HG03097 (cell line): Measurements from ENCODE around the gene FES.
"Not testable (repeated sequence)": the region's sequence is repeated elsewhere in the genome, so short reads cannot be mapped to it uniquely, and the experiment has no call there.

Experiments used
- ATAC-seq: cut with Tn5 transposase; IDR thresholded peaks from one replicate; pipeline ENCODE4 v1.9.1; 2021; ENCODE audit not compliant: unreplicated experiment, low FRiP score

FES gene

DNA sequence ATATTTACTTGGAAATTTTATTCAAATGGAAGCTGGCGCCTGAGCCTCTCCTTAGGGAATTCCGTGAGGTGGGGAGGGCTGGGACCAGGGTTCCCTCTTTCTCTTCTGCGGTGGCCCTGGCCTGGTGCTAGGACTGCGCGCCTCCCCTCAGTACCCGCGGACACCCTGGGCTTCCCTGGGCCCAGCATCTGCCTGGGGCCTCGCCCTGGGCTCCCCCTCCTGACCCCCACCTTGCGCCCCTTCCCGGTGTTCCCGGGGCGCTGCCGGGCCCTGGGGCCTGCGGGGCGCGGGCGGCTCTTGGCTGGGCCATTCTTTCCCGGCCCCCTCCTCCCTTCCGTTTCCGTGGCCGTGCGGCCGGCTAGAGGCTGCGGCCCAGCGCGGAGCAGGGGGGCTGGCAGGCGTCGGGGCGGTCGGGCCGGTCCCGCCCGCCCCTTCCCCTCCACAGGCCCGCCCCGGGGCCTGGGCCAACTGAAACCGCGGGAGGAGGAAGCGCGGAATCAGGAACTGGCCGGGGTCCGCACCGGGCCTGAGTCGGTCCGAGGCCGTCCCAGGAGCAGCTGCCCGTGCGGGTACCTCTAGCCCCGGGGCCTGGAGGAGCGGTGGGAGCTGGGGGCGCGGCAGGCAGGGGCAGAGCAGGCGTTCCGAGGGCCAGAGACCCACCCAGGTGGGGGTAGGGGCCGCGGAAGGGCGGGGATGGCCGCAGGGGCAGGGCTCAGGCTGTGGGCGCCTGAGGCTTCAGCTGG is at the start of gene FES:
Gene FES, plus strand, starts transcription at position 529 of the 743 bp plus-strand sequence. CDS start 542 bp downstream, outside the sequence.
- no peak for ATAC-seq

DNA sequence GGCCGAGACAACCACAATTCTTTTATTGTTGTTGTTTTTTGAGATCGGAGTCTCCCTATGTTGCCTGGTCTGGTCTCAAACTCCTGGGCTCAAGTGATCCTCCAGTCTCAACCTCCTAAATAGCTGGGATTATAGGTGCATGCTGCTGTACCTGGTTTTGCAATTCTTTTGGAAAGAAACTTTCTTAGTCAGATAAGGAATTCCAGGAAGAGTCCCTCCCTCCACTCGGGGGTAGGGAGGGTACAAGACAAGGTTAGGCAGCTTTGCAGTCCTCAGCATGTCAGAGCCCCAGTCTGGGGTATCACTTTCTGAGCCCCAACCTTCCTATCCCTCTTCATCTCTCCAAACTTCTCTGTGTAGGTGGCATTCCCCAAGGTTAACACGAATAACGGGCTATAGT is 49.7 kb upstream of the FES start:
- no peak for ATAC-seq

DNA sequence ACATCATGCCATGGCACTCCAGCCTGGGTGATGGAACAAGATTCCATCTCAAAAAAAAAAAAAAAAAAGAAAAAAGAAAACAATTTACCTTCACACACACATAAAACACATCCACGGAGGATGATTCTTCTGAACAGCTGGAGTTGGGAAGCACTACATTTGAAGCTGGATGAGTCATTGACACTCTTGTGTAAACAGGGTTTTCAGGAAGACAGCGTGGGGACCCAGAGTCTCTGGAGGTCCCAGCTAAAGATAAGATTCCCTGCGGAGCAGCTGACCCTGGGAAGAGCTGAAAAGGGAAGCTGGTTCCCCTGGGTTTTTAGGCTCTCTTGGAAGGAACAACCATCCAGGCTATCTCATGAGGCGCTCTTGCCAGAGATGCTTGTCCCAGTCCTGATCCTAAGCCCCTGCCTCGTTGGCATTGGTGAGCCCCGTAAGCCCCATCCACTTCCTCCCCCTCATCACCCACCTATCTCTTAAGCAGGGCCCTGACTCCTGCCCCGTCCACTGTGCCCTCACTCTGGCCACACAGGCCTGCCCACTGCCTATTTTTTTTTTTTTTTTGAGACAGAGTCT is 47.9 kb upstream of the FES start:
- no peak for ATAC-seq

DNA sequence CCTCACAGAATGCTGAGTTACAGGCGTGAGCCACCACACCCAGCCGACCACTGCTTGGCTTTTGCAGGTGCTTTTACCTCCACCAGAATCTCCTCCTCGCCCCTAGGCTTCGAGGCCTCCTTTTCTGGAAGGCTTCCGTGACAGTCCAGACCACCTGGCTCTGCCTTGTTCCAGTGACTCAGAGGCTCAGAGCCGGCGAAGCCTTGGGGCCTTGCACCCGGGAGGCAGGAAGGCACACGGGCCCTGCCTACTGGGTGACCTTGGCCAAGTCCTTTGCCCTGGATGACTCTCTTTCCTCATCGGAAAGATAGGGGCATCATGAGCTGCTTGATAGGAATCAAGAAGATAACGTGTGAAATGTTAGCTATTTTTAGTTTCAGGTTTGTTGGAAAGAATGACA is 47.2 kb upstream of the FES start:
- no peak for ATAC-seq

DNA sequence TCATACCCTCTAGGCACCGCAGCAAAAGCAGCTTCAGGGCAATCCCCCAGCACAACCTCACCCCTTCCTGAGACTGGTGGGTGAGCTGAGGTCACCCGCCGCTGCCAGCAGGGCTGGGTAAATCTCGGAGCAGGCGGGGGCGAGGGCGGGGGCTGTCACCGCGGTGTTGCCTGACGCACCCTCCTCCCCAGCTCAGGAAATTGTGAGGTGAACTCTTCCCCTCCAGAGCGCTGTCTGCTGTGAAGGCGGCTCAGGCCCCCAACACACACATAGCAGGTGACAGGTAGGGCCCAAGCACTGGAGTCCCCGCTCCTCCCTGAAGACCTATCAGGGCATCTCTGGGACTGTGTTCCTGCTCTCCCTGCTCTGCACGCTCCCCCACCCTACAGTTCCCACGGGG is 46.2 kb upstream of the FES start:
- ATAC-seq, result no peak

DNA sequence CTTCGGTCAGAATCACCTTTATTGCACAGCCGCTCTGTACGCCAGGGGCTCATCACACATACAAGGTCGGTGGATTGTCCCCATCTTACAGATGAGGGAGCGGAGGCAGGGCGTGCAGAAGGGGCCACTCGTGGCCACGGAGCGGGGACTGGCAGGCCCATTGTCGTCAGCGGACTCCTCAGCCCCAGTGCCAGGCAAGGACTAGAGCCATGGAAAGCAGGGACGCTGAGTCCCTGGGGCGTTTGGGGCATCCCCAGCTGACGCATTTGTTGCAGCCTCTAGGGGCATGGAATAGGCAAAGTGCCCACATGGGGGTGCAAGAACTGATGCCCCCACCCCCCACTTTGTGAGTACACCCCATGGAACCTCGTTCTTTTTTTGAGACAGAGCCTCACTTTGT is 45.8 kb upstream of the FES start:
- ATAC-seq, result no peak

DNA sequence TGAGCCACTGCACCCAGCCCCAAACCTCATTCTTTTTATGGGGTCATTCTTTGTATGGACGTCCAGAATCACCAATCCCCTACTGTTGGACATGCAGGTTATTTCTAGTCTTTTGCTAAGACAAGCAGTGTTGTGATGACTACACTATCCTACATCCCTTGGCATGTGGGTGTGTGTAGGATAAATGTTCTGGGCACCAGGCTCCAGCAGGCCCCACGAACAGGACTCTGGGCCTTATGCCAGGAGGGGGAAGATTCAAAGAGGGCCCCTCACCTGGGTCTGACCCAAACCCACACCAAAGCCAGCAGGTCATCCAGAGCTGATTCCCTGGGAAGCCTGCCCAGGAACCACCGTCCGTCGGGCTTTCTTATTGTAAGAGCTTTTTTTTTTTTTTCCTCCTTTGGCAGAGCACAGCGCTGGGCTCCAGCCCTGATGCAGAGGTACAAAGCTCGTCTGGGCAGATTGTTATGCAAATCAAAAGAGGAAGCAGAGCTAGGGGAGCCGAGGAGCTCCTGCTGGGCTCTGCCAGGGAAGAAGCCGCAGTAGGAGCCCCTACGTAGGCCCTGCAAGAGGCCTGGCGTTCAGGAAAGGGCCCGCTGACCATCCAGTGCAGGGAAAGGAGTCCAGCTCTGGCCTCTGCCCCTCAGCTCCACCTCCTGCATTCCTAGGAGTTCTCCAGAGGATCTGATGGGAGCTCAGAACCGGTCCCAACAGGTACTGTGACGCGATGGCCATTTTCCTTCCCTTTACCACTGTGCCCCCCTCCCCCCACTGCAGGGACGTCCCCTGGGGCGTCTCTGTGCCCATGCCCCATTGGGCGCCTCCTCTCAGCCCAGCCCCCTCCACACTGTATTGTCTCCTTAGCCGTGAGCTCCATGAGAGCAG is 44.9 kb upstream of the FES start:
- ATAC-seq, result peak; percentile 56

DNA sequence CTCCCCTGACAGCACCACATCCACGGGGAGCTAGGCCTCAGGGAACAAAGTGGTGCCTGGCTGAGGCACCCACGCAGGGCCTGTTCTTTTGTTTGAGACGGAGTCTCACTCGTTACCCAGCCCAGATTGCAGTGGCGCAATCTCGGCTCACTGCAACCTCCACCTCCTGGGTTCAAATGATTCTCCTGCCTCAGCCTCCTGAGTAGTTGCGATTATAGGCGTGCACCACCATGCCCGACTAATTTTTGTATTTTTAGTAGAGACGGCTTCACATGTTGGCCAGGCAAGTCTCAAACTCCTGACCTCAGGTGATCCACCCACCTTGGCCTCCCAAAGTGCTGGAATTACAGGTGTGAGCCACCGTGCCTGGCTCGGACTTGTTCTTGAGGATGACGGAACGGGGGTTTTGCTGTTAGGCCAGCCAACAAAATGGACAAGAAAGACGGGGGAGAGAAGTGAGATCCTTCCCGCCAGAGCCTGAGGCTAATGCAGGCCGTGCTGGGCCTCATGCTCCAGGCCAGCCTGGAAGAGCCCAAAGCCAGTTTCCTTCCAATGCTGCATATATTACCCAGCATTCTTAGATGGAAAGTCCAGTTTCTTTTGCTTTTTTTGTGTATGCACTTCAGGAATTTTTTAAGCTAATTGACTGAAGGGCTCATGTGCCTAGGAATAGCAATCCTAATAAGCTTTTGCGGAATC is 44.0 kb upstream of the FES start:
- ATAC-seq, result no peak

DNA sequence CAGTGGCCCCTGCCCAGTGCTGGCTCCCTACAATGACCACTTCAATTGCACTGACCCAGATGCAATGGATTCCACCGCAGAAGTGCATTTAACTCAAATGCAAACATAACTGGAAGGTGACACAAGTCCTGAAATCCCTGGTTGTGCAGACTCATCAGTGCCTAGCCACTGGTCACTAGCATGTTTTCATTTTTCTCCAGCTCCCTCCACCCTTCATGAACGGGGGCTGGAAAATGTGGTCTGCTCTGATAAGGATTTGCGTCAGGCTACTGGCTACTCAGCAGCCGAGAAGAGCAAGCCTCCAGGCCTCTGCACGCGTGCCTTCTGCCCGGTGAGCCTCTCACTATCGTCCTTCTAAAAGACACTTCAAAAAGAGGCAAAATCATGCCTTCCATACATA is 43.4 kb upstream of the FES start:
- no peak for ATAC-seq

DNA sequence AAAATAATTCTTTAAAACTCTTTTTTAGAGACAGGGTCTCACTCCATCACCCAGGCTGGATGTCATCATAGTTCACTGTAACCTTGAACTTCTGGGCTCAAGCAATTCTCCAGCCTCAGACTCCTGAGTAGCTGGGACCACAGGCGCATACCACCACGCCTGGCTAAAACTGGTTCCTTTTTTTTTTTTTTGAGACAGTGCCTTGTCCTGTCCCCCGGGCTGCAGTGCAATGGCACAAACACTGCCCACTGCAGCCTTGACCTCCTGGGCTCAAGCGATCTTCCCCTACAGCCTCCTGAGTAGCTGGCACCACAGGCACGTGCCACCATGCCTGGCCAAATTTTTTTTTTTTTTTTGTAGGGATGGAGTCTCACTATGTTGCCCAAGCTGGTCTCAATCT is 39.6 kb upstream of the FES start:
- no peak for ATAC-seq

DNA sequence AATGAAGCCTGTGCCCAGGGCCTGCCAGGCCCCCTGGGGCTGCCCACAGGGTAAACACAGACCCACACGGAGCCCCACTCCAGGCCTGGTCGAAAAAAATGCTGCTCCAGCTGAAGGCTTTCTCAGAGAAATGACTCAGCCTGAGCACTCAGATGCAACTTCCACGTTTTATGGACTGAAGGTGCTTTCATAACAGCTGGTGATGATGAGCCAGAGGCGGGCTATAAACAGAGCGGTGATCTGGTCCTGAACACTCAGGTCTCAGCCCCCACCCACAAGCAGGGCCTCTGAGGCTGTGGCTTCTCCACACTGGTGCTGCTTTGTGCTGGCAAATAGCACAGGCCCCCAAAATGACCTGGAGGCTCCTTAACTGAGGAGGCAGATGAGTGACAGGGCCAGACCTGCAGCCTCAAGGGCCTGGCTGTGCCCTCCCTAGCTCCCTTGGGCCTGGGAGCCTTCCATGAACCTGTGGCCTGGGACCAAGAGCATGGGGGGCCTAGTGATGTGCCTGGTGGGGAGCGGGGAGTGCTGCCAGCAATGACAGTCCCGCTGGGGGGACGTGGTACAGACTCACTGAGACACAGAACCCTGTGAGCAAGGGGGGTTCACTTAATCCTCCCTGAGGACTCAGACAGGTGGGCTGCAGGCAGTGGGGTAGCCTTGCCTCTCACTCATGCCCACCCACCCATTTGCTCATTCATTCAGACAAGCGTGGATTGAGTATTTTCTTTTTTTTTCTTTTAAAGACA is 38.9 kb upstream of the FES start:
- peak; percentile 74 for ATAC-seq

DNA sequence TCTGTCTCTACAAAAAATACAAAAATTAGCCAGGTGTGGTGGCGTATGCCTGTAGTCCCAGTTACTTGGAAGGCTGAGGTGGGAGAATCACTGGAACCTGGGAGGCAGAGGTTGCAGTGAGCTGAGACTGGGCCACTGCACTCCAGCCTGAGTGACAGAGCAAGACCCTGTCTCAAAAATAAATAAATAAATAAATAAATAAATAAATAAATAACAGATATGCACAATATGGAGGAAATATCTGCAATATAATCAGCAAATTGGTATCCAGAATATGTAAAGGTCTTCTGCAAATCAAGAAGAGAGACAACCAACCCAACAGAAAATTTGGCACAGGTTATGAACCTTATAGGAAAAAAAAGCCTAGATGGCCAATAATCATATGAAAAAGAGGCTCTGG is 34.9 kb upstream of the FES start:
- ATAC-seq, result not testable (repeated sequence)

DNA sequence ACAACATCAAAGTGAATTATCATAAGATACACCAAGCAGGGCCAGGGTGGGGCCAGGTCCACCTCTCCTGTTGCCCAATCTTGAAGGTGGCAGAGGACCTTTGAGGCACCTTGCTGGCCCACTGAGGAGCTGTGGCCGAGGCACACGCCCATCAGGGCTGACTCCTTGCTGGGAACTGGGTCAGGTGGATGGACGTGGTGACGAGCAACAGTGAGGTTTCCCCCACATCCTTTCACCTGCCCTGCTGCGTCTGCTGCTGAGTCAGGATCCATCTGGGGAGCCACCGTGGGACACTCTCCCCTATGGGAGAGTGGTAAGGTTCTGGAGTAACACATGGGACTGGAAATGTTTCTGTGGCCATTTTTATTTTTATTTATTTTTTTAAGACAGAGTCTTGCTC is 33.2 kb upstream of the FES start:
- no peak for ATAC-seq

DNA sequence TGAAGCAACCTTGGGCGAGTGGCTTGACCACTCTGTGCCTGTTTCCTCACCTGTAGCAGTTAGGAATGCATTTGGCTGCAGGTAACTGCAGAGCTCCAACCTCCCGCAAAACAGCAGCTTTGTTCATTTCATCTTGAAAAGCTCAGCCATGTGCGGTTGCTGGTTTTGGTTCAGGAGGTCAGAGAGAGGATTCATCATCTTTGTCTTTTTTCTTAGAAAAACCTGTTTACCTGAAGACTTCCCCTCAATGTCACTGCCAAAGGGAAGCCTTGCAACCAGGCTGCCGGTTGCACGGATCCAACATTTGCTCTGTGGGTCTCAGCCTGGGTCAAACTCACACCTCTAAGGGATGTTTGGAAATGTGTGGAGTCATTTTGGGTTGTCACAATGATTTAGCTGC is 32.4 kb upstream of the FES start:
- ATAC-seq, result no peak

DNA sequence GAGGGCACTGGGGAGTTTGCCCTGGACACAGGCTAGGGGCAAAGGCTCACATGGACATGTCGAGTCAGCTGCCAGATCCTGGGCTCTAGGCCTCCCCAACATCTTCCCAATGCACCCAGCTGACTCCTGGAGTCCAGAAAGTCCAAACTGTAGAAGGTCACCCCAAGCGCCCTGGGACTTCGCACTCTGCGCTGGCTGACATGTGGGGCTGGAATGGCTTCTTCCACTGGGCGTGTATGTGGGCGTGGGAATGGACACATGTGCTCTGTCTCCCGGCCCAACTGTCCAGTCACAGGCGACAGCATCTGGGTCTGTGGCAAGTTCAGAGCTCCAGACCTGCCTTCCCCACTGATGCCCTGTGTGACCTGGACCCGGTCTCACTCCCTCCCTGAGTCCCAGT is 29.2 kb upstream of the FES start:
- no peak for ATAC-seq

DNA sequence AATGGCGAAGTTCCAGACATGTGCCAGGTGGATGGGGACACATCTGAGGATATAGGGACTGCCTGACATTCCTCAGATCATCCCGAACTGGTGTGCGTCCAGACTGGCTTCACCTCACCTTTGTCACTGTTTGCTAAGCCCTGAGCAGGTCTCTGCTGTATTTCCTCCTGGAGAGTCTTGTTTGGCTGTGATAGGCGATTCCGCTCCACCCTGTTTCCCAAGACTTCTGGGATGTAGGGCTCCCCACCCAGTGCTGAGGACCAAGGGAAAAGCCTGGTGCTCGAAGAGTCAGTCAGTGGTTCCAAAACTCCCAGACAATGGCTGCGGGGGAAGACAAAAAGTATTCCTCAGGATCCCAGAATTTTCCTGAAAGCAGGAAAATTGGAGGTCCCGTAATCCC is 27.0 kb upstream of the FES start:
- ATAC-seq, result no peak

DNA sequence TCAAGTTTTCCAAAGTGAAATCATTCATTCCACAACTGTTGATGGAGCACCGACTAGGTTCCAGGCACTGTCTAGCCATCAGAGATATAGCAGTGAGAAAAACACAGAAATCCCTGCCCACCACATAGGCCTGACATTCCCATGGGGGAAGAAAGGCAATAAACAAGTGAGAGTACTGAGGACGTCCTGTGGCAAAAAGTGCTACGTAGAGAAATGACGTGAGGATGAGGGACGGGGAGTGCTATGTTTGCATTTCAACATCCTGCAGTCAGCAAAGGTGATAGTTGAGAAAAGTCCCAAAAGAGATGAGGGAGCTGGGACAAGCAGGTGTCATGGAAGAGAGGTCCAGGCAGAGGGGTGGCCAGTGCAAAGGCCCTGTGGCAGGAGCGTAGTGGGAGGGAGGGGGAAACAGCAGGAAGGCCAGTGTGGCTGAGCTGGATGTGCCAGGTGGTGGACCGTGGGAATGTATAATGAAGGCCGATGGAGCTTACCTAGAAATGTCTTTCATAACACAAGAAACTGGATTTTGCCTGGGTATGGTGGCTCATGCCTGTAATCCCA is 26.3 kb upstream of the FES start:
- no peak for ATAC-seq

DNA sequence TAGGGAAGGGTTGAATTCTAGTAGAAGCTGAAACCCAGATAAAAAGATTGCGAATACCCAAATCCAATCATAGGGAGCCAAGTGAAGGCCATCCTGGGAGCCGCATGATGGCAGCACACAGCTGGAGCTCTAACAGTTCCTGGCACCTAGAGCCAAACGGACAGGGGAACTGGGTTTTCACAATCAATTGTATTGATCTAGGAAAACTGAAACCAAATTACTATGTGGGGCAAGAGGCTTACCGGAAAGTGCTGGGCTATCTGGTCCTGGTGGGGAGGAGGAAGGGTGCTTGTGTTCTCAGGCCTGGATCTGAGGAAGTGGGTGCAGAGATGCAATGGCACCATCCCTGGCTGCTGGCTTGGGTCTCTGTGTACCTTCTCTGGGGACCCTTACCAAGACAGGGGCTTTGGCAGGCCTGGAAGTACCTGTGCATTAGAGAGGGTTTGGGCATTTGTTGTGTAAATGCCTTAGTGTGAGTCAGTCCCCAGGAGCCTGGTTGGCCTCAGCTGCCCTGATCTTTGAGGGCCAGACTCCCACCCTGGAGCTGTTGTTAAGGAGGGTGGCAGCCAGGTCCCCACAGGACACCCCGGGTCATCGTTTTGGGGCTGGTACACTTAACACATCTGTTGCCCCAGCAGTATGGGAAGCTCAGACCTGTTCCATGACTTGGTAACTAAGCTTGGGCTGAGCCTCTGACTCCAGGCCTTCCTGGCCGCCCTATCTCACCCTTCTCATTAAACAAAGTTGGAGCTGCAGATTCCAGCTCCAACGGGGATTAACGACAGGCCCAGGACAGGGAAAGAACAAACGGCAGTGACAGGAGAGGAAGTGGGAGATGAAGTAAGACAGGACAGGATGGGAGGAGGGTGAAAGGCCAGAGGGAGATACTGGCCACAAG is 24.8 kb upstream of the FES start:
- ATAC-seq, result no peak

DNA sequence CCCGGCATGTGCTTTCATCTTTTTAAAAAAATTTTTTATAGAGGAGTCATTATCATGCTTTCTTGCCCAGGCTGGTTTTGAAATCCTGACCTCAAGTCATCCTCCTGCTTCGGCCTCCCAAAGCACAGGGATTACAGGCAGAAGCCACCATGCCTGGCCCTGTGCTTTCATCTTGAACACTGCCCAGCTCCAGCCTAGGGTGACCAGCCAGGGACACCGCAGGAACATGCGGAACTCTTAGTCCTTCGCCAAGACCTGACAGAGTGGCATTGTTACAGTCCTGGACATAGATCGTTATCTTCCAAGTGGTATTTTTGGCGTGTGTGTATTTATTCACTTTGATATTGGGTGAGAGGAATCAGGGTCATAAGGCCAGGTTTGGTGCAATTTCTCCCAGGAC is 23.9 kb upstream of the FES start:
- ATAC-seq, result no peak
